ENCODE results near the gene F13A1.
A peak's percentile ranks its signal among the peaks of the same experiment; 100 is the strongest.

The F13A1 gene

DNA sequence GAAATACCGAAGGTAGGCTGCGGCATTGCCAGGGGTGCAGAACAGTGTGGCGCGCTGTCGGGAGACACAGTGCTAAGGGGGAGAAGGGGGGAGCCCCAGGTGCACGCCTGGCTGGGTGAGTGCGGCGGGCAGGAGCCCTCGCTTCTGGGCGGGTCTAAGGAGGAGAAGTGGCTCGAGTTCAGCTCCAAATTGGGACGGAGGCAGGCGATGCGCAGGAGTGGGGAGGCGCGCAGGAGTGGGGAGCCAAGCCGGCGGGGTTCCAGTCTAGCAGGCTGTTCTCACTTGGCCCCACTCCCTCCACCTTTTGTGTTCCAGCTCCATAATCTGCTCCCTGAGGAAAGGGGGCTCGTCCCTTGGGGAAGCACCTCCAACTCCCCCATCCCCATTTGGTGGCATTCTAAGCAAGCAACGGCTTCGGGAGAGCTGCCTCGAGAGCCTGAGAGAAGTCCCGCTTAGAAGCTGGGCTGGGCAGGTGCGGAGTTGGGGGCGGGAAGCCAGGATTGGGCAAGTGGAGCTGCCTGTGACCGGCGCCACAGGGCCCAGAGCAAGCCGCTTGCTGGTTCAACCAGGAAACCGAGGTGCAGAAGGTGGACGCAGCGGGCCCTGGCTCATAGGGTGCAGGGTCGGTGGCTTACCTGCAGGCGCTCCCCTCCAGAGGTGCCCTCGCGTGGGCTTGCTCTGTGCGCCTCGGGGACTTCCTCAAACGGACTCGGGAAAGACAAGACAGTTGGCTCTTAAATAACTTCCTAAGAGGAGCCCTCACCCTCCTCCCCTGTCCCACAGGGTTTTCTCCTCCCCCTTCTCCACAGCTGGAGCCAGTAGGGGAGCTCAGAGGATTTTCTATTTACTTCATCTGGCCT, at the start of gene F13A1:
Gene F13A1 (minus strand): TSS at position 711 of the 860 bp plus-strand sequence. CDS start 1,998 bp downstream, outside the sequence.
- Histone ChIP-seq H3K27me3 (peaks cover 30% of the 10 kb centered on the region), H3K27ac (no peak within 1 kb of the TSS), H3K4me1 (ENCODE audit: control insufficient read depth in 1 of 2, insufficient read depth in 1 of 2, low read depth in 1 of 2, low read length in 1 of 2) (peaks cover 9 to 11% of the 10 kb centered on the region in 2 experiments), H3K9me3 (no peaks in the 10 kb centered on the region), H3K36me3 (no peaks in the 10 kb centered on the region), H3K4me3 (ENCODE audit: low read depth in 1 of 2, low read length in 1 of 2) (peak within 1 kb of the TSS; percentile 22 to 44)
- TF ChIP-seq, protein P1, sequence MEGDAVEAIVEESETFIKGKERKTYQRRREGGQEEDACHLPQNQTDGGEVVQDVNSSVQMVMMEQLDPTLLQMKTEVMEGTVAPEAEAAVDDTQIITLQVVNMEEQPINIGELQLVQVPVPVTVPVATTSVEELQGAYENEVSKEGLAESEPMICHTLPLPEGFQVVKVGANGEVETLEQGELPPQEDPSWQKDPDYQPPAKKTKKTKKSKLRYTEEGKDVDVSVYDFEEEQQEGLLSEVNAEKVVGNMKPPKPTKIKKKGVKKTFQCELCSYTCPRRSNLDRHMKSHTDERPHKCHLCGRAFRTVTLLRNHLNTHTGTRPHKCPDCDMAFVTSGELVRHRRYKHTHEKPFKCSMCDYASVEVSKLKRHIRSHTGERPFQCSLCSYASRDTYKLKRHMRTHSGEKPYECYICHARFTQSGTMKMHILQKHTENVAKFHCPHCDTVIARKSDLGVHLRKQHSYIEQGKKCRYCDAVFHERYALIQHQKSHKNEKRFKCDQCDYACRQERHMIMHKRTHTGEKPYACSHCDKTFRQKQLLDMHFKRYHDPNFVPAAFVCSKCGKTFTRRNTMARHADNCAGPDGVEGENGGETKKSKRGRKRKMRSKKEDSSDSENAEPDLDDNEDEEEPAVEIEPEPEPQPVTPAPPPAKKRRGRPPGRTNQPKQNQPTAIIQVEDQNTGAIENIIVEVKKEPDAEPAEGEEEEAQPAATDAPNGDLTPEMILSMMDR (IDR thresholded peaks at IDR 0.05) = no peak

DNA sequence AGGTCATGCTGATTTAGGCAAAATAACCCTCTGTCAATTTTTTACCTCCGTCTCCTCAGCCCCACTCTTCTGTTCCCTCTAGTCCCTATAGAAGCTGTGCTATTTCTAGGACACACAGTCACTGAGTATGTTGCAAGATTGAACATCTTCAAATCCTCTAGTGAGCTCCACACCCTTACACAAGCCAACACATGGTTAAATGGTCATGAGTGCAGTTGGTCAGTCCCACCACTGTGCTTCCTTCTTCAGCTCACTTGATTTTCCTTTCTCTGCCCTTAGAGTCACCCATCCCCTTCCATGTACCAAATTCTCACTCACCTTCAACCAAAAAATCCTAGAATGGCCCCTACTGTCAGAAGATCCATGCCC, 48.2 kb upstream of the F13A1 start:
- TF ChIP-seq, protein P1 (IDR thresholded peaks at IDR 0.05) = no peak
- no peaks in the 10 kb centered on the region for H3K27me3 ChIP-seq
- no peaks in the 10 kb centered on the region for H3K9me3 ChIP-seq
- no peak overlapping the region for H3K27ac ChIP-seq
- H3K36me3 ChIP-seq = no peaks in the 10 kb centered on the region
- H3K4me1 ChIP-seq (ENCODE audit: control insufficient read depth in 1 of 2, insufficient read depth in 1 of 2, low read depth in 1 of 2, low read length in 1 of 2) = no peaks in the 10 kb centered on the region
- H3K4me3 ChIP-seq (ENCODE audit: low read depth in 1 of 2, low read length in 1 of 2) = no peak overlapping the region

DNA sequence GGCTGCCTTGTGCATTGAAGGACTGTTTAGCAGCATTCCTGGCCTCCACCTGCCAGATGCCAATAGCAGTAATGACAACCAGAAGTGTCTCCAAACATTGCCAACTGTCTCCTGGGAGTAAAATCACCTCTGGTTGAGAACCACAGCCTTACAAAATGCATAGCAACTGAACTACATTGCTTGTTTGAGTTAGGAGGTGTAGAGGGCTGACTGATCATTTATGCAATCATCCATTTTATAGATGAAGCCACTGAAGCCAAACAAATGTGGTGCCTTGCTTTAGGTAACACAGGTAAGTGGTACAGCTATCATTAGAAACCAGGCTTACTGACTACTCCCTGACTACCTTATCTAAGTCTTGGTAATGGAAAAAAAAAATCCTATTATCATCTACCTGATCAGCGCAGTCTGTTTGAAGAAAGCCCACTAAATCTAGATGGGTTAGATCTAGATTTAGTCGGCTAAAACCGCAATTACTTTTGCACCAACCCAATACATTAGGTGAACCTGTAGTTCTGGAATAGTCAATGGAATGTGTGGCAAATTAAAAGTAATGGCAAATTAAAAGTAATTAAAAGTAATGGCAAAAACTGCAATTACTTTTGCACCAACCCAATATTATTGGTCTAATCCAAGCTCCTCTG, 47.7 kb upstream of the F13A1 start:
- H3K36me3 ChIP-seq = no peaks in the 10 kb centered on the region
- H3K27ac ChIP-seq = no peak overlapping the region
- no peaks in the 10 kb centered on the region for H3K9me3 ChIP-seq
- TF ChIP-seq, protein P1 (IDR thresholded peaks at IDR 0.05) = no peak
- H3K4me3 ChIP-seq (ENCODE audit: low read depth in 1 of 2, low read length in 1 of 2) = no peak overlapping the region
- no peaks in the 10 kb centered on the region for H3K27me3 ChIP-seq
- no peaks in the 10 kb centered on the region for H3K4me1 ChIP-seq (ENCODE audit: control insufficient read depth in 1 of 2, insufficient read depth in 1 of 2, low read depth in 1 of 2, low read length in 1 of 2)

DNA sequence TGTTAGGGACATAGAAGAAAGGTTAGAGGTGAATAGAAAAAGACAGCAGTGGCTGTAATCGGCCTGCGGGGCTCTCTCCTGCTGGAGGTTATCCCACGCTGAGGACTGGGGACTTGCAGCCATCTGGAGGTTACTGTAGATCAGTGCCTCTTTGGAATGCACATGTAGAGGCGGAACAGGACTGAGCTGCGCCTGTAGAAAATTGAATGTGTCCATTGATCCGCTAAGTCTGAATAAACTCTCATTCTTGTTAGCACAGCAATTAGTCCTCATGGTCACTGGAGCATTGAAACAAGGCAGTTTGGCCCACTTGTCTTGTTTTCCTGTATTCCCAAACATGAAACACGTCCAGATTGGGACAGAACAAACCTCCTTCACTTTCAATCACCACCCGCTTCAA, 46.3 kb upstream of the F13A1 start:
- H3K27me3 ChIP-seq = no peaks in the 10 kb centered on the region
- no peaks in the 10 kb centered on the region for H3K4me1 ChIP-seq (ENCODE audit: control insufficient read depth in 1 of 2, insufficient read depth in 1 of 2, low read depth in 1 of 2, low read length in 1 of 2)
- H3K9me3 ChIP-seq = no peaks in the 10 kb centered on the region
- no peak overlapping the region for H3K27ac ChIP-seq
- TF ChIP-seq, protein P1 (IDR thresholded peaks at IDR 0.05) = no peak
- H3K4me3 ChIP-seq (ENCODE audit: low read depth in 1 of 2, low read length in 1 of 2) = no peak overlapping the region
- H3K36me3 ChIP-seq = no peaks in the 10 kb centered on the region

DNA sequence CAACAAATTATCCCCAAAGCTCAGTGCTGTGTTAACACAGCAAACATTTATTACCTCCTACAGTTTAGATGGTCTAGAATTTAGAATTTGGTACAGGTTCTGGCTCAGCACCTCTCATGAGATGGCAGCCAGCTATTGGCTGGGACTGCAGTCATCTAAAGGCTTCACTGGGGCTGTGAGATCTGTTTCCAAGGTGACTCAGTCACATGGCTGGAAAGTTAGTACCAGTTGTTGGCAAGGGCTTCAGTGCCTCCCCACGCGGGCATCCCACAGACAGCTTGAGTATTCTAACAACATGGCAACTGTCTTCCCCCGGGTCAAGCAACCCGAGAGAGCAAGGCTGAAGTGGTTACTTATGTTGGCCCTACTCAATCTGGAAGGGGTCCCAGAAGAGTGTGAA, 44.8 kb upstream of the F13A1 start:
- Histone ChIP-seq H3K27me3 (no peaks in the 10 kb centered on the region), H3K9me3 (no peaks in the 10 kb centered on the region), H3K36me3 (no peaks in the 10 kb centered on the region), H3K4me3 (ENCODE audit: low read depth in 1 of 2, low read length in 1 of 2) (no peak overlapping the region), H3K4me1 (ENCODE audit: control insufficient read depth in 1 of 2, insufficient read depth in 1 of 2, low read depth in 1 of 2, low read length in 1 of 2) (no peaks in the 10 kb centered on the region), H3K27ac (no peak overlapping the region)
- TF ChIP-seq, protein P1 (IDR thresholded peaks at IDR 0.05) = no peak

Measured in neutrophil (primary cell).